Panc1 (cell line): ENCODE data around the gene PRAC1. TPM values are rescaled to one million over a fixed set of nuclear protein-coding genes. Genes with fewer than 3 reads are reported as not detected.

ENCODE experiments used
- ATAC-seq: fragments of 200-7000 bp; cut with Tn5 transposase; 2 replicates; pipeline ENCODE4 v1.9.1; 2020; ENCODE audit warnings: mild to moderate bottlenecking, moderate library complexity
- BruUV-seq: library from RNA; stranded (reverse); fragments of 400-500 nt; replicated peaks from 2 replicates; lab custom pipeline; 2021; lab: Mats Ljungman, UMichigan
- CTCF ChIA-PET: fragments of 300-600 bp; sonication (Branson Sonifier 250); formaldehyde crosslinking; loops from one replicate; lab custom pipeline; 2022; ENCODE audit warnings: antibody characterized with exemption; lab: Charles Lee
- POLR2A ChIA-PET: fragments of 300-600 bp; sonication (Branson Sonifier 250); formaldehyde crosslinking; loops from one replicate; lab custom pipeline; 2022; ENCODE audit warnings: antibody characterized with exemption; lab: Charles Lee
- DNase-seq: peaks from one replicate; pipeline ENCODE4 v3.0.0-alpha.2; 2010; ENCODE audit warnings: low read depth, low spot score
- H3K27ac ChIP-seq: 2 replicates; pipeline ENCODE4 v1.5.1; 2011; ENCODE audit warnings: mild to moderate bottlenecking, low read length, inconsistent platforms
- H3K27me3 ChIP-seq: fragments of 200-500 bp; sonication (Bioruptor generic); 2 replicates; pipeline ENCODE4 v1.6.0; 2014; ENCODE audit warnings: low read length, inconsistent platforms; ENCODE audit not compliant: control insufficient read depth, insufficient read depth
- H3K36me3 ChIP-seq: fragments of 200-500 bp; sonication (Bioruptor generic); 2 replicates; pipeline ENCODE4 v1.5.1; 2014; ENCODE audit warnings: inconsistent platforms, mild to moderate bottlenecking, low read length, moderate library complexity; ENCODE audit not compliant: control insufficient read depth, insufficient read depth
- H3K4me1 ChIP-seq: 2 replicates; pipeline ENCODE4 v1.5.1; 2011; ENCODE audit warnings: inconsistent platforms, mild to moderate bottlenecking, low read length, moderate library complexity; ENCODE audit not compliant: control insufficient read depth, insufficient read depth
- H3K4me3 ChIP-seq, 2 experiments: 2 replicates each; pipeline ENCODE4 v1.5.1; 2011 to 2012; ENCODE audit warnings: low read depth in 2 of 2, low read length in 2 of 2, mild to moderate bottlenecking in 2 of 2, inconsistent platforms in 1 of 2, moderate library complexity in 1 of 2
- H3K9me3 ChIP-seq: fragments of 200-500 bp; sonication (Bioruptor generic); 2 replicates; pipeline ENCODE4 v1.5.1; 2014; ENCODE audit warnings: low read depth, mild to moderate bottlenecking, inconsistent platforms, low read length, moderate library complexity; ENCODE audit not compliant: control insufficient read depth, insufficient read depth
- CTCF ChIP-seq: fragments of 450-650 bp; IDR thresholded peaks from 2 replicates; pipeline ENCODE4 v1.5.1; 2017; ENCODE audit warnings: mild to moderate bottlenecking
- POLR2AphosphoS5 ChIP-seq: IDR thresholded peaks from 2 replicates; pipeline ENCODE4 v1.6.1; 2012; ENCODE audit warnings: mild to moderate bottlenecking, low read depth, low read length, moderate library complexity
- REST ChIP-seq, 2 experiments: IDR thresholded peaks; 2 replicates each; pipeline ENCODE4 v1.6.1; 2011 to 2012; ENCODE audit warnings: low read depth in 2 of 2, control low read depth in 1 of 2, low read length in 1 of 2, mild to moderate bottlenecking in 1 of 2, moderate library complexity in 1 of 2; ENCODE audit not compliant: insufficient read depth in 1 of 2
- SIN3A ChIP-seq: IDR thresholded peaks from 2 replicates; pipeline ENCODE4 v1.6.1; 2012; ENCODE audit warnings: low read depth, mild to moderate bottlenecking, low read length, moderate library complexity, borderline replicate concordance; ENCODE audit not compliant: insufficient read depth
- TCF7L2 ChIP-seq: IDR thresholded peaks from 2 replicates; pipeline ENCODE4 v1.6.1; 2011; ENCODE audit warnings: mild to moderate bottlenecking, low read depth, low read length, inconsistent platforms
- in situ Hi-C: cut with HindIII; loops from 2 replicates; pipeline ENCODE4 v1.10.0; 2016; ENCODE audit warnings: low sequenced_read_pairs, low pct_unique_long_range_greater_than_20kb
- intact Hi-C: fragments of 100-400 bp; cut with micrococcal nuclease; formaldehyde crosslinking; loops from one replicate; pipeline ENCODE4 v1.10.0; 2022; ENCODE audit not compliant: unreplicated experiment
- total RNA-seq: library from RNA; stranded (reverse); gene quantifications from one replicate; pipeline ENCODE4 v1.2.1, GENCODE V29; 2021; ENCODE audit not compliant: unreplicated experiment

The PRAC1 gene
- total RNA-seq, 1 experiment from 2014 or later: not detected

- CTCF ChIA-PET: interaction anchor here (0.6 to 2.0 kb wide), 4 partner anchors 11 to 26 kb away, joined by 3 to 7 read pairs (median 5); no protein-coding TSS in a partner anchor
- Histone ChIP-seq H3K27me3 (no peaks in the 10 kb centered on the region), H3K27ac (no peak overlapping the region), H3K4me1 (no peaks in the 10 kb centered on the region), H3K4me3 (no peak overlapping the region), H3K36me3 (no peaks in the 10 kb centered on the region), H3K9me3 (no peaks in the 10 kb centered on the region)
- in situ Hi-C loops (no loop called here), intact Hi-C loops (no loop called here)
- no peak for TF ChIP-seq REST (IDR thresholded peaks at IDR 0.05; ENCODE audit: insufficient read depth in 1 of 2, low read depth in 2 of 2, low read length in 1 of 2)
- no peak for TF ChIP-seq SIN3A
- TF ChIP-seq TCF7L2: no peak
- TF ChIP-seq POLR2AphosphoS5: no peak
- TF ChIP-seq CTCF: no peak
- POLR2A ChIA-PET: interaction anchor here (0.5 to 0.6 kb wide), 4 partner anchors 52 to 184 kb away, joined by 3 to 5 read pairs (median 3); no protein-coding TSS in a partner anchor
- ATAC-seq: no peak
- no peak for DNase-seq
- BruUV-seq: no TSS peak
Measured at GRCh38 chr17:48704361-48705248, 17.7 kb downstream of the PRAC1 start.

GRCh38 chr17:48701864-48702532, 20.3 kb downstream of the PRAC1 start:
- H3K36me3 ChIP-seq: no peaks in the 10 kb centered on the region
- H3K27me3 ChIP-seq: no peaks in the 10 kb centered on the region
- POLR2A ChIA-PET: no interaction called here
- in situ Hi-C loops: no loop called here
- H3K27ac ChIP-seq: no peak overlapping the region
- H3K4me3 ChIP-seq: no peak overlapping the region
- TF ChIP-seq TCF7L2 (no peak), POLR2AphosphoS5 (no peak), SIN3A (no peak), CTCF (no peak), REST (IDR thresholded peaks at IDR 0.05; ENCODE audit: insufficient read depth in 1 of 2, low read depth in 2 of 2, low read length in 1 of 2) (no peak)
- H3K9me3 ChIP-seq: no peaks in the 10 kb centered on the region
- CTCF ChIA-PET: interaction anchor here (0.7 to 1.0 kb wide), 2 partner anchors 22 to 173 kb away, joined by 3 read pairs; no protein-coding TSS in a partner anchor
- intact Hi-C loops: no loop called here
- no peak for DNase-seq
- no peaks in the 10 kb centered on the region for H3K4me1 ChIP-seq
- no peak for ATAC-seq
- BruUV-seq: no TSS peak
